NT2/D1 (cell line): ENCODE data around the gene DHCR24.

Source experiments
- SUZ12 ChIP-seq: IDR thresholded peaks from 2 replicates; pipeline ENCODE4 v1.6.1; 2011; ENCODE audit not compliant: insufficient read length, insufficient read depth; ENCODE audit errors: extremely low read depth
- ZNF274 ChIP-seq: IDR thresholded peaks from 2 replicates; pipeline ENCODE4 v1.6.1; 2011; ENCODE audit warnings: mild to moderate bottlenecking, low read depth, low read length

- TF ChIP-seq SUZ12 (no peak), ZNF274 (no peak)
These were observed 85.9 kb downstream of the DHCR24 start, which contains the start of gene TTC22 for GRCh38 chr1:54800899-54801759.
